Stimulated activated CD4-positive, alpha-beta T cell treated with anti-CD3 and anti-CD28 coated beads, Interleukin-4, amount 100 ng/mL, for 24 hours (primary cell): ENCODE results near the gene KCNN1.
"Not testable (repeated sequence)": the region's sequence is repeated elsewhere in the genome, so short reads cannot be mapped to it uniquely, and the experiment has no call there.

Source experiments
- DNase-seq: peaks from one replicate; pipeline ENCODE4 v3.0.0-alpha.2; 2020

KCNN1 gene

GRCh38 chr19:17969096-17969792, 2.3 kb downstream of the KCNN1 start:
- DNase-seq, result no peak

GRCh38 chr19:17972230-17972629, 5.3 kb downstream of the KCNN1 start:
- no peak for DNase-seq

DNA sequence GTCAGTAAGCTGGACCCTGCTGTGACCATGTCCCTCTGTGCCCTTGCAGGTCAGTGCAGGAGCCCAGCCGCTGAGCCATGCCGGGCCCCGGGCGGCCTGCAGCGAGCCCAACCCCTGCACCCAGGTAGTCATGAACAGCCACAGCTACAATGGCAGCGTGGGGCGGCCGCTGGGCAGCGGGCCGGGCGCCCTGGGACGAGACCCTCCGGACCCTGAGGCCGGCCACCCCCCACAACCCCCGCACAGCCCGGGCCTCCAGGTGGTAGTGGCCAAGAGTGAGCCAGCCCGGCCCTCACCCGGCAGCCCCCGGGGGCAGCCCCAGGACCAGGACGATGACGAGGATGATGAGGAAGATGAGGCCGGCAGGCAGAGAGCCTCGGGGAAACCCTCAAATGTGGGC, 6.9 kb downstream of the KCNN1 start:
- no peak for DNase-seq

GRCh38 chr19:17974551-17974950, 7.6 kb downstream of the KCNN1 start:
- DNase-seq, result no peak

- DNase-seq, result no peak
Observed at GRCh38 chr19:17975032-17975431, 8.1 kb downstream of the KCNN1 start.

DNA sequence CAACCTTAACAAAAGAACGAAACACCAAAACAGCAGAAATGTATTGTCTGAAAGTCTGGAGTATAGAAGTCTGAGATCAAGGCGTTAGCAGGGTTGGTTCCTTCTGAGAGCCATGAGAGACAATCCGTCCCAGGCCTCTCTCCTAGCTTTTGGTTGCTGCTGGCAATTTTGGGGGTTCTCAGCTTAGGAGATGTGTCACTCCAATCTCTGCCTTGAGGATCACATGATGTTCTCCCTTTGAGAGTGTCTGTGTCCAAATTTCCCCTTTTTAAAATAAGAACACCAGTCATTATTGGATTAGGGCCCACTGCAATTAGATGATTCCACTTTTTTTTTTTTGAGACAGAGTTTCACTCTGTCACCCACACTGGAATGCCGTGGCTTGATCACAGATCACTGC, 10.1 kb downstream of the KCNN1 start:
- DNase-seq, result no peak

- no peak for DNase-seq
Observed at GRCh38 chr19:17977488-17977887, 10.6 kb downstream of the KCNN1 start.

DNA sequence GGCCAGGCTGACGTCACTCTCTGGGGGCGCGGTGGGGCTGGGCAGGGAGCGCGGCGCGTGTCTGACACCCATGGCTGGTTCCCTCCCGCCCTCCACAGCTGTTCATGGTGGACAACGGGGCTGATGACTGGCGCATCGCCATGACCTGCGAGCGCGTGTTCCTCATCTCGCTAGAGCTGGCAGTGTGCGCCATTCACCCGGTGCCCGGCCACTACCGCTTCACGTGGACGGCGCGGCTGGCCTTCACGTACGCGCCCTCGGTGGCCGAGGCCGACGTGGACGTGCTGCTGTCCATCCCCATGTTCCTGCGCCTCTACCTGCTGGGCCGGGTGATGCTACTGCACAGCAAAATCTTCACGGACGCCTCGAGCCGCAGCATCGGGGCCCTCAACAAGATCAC, 14.7 kb downstream of the KCNN1 start:
- DNase-seq, result no peak

DNA sequence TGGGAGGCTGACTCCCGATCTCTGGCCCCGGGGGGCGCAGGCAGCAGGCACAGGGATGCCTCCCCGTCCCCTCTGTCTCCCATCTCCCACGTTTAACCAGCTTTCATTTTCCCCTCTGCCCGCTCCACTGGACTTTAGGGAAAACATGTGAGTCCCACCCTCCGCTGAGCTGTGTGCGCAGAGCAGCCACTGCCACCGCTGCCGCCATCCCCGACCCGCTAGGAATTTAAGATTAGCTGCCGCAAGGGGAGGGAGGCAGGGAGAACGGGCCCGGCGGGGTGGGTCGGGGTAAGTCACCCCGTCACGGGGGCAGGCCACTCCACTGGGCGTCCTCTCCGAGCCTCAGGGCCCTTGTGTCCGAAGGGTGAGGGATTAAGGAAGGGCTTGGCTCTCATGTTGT, 15.5 kb downstream of the KCNN1 start:
- DNase-seq, result no peak

DNA sequence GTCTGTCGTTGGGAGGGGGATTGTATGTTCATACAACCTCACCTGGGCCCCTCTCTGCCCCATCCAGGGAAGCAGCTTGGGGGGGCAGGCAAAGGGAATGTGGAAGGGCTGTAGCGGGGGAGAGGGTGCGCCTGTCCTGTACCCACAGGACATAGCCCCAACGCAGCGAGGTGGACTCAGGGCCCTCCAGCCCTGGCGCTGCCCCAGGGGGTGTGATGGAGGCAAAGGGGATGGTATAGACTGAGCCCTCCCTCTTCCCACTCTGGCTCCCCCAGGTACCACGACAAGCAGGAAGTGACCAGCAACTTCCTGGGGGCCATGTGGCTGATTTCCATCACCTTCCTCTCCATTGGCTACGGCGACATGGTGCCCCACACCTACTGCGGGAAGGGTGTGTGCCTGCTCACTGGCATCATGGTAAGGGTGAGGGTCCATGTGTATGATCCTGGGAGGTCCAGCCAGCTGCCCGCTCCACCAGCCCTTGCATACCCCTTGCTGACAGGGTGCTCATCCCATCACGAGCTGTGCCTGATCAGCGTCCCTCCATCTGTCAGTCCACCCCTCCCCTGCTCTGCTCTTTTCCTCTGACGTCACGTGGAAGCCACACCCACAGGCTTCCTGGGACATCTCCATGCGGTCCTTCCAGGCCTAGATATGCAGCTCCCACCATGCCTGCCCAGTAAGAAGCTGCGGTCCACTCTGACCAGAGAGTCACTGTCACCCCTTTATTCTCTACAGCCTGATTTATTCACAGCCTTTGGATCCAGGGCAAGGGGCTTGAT, 18.3 kb downstream of the KCNN1 start:
- DNase-seq, result no peak

- not testable (repeated sequence) for DNase-seq
Observed at GRCh38 chr19:17986569-17986968, 19.7 kb downstream of the KCNN1 start.

GRCh38 chr19:17988161-17988560, 21.3 kb downstream of the KCNN1 start:
- DNase-seq, result no peak

DNA sequence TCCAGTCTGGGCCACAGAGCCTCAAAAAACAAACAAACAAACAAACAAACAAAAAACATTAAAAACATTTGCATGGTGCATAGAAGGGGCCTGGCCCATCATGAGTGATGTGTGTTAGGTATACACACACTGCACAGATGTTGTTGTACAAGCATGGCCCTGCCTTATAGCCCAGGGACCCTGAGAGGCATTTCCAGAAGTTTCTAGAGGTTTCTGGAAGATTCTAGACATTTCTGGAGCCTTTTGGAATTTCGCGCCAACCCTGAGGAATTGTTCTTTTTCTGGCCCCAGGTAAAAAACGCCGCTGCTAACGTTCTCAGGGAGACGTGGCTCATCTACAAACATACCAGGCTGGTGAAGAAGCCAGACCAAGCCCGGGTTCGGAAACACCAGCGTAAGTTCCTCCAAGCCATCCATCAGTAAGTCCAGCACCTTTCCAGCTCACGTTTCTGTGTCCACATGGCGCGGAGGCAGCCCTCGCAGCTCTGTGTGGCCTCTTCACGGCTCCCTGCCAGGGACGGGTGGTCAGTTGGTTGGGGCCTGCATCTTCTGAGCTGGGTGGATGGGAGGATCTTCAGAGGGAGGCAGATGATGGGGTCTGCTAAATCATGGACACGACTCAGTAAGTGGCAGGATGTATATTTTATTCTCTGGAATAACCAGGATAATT, 22.7 kb downstream of the KCNN1 start:
- DNase-seq, result no peak

DNA sequence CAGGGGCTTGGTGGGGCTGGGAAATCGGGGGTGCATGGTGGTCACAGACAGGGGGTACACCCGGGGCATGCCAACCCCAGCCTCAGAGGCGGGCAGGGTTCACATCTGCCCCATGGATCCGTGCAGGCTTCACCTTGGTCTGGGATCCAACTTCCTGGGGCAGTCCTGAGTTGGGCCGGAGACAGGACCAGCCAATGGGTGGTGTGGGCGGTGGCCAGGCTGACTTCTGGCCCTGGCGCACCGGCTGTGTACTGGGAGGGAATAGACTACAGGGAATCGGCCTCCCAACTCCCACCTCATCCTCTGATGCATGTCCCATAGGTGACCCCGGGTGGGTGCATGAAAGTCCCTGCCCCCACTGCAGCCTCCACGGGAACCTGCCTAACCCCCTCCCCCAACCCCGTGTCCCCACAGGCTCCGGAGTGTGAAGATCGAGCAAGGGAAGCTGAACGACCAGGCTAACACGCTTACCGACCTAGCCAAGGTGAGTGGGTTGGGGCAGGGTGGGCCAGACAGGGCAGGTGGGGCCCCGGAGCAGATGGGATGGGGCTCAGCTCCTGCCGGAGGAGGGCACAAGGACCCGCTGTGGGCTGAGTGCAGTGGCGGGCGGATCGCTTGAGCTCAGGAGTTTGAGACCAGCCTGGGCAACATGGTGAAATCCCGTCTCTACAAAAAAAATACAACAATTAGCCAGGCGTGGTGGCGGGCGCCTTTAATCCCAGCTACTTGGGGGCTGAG, 26.3 kb downstream of the KCNN1 start:
- no peak for DNase-seq

GRCh38 chr19:17996826-17997316, 30.0 kb downstream of the KCNN1 start:
- DNase-seq, result peak; percentile 89

DNA sequence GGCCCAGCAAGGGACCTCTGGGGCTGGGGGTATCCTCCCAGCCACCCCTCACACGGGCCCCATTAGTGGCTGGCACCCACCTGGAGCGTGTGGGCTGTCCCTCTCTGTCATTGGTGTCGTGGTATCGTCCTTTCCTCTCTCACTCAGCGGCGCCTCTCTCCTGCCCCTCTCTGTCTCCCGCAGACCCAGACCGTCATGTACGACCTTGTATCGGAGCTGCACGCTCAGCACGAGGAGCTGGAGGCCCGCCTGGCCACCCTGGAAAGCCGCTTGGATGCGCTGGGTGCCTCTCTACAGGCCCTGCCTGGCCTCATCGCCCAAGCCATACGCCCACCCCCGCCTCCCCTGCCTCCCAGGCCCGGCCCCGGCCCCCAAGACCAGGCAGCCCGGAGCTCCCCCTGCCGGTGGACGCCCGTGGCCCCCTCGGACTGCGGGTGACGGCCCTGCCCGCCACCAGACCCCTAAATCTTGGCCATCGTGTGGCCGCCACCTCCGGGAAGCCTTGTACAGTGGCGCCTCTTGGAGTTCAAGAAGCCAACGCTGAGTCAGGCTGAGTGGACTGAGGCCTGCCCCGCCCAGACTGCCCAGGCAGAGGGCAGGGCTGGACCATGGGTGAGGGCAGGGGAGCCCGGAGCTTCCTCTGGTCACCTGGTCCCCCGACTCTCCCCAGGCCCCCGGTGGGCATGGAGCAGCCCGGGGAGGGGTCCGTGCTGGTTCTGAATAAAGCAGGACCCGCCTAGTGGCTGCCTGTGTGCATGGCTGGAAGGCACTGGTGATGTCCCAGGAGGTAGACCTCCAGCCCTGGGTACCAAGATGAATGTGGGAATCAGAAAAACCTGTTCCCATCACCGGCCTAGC, 31.3 kb downstream of the KCNN1 start:
- no peak for DNase-seq

DNA sequence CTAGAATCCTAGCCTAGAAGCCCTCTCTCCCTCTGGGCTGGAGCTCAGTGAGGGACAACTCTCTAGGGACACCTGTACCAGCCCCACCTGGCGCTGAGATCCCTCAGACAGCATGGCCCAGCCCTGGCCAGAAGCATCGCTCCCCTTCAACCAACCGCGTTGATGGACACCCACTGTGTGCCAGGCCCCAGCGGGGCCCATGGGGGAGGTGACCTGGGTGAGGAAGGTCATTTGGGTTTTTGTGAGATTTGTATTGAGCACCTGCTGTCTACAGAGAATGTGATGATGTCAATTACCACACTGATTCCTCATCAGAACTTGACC, 31.9 kb downstream of the KCNN1 start:
- no peak for DNase-seq

GRCh38 chr19:17999684-18000479, 33.0 kb downstream of the KCNN1 start:
- no peak for DNase-seq

DNA sequence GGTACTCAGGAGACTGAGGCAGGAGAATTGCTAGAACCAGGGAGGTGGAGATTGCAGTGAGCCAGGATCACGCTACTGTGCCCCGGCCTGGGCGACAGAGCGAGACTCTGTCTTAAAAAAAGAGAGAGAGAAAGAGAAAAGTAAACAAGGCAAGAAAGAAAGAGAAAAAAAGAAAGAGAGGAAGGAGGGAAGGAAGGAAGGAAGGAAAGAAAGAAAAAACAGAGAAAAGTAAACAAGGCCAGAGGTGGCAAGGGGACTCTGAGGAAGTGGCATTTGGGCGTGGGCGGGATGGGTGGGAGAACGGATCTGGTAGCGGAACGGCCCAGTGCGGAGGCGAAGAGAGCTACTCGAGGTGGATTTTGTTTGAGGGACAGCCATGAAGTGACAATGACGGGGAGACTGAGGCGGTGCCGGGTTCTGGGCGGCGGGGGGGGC, 33.6 kb downstream of the KCNN1 start:
- no peak for DNase-seq

DNA sequence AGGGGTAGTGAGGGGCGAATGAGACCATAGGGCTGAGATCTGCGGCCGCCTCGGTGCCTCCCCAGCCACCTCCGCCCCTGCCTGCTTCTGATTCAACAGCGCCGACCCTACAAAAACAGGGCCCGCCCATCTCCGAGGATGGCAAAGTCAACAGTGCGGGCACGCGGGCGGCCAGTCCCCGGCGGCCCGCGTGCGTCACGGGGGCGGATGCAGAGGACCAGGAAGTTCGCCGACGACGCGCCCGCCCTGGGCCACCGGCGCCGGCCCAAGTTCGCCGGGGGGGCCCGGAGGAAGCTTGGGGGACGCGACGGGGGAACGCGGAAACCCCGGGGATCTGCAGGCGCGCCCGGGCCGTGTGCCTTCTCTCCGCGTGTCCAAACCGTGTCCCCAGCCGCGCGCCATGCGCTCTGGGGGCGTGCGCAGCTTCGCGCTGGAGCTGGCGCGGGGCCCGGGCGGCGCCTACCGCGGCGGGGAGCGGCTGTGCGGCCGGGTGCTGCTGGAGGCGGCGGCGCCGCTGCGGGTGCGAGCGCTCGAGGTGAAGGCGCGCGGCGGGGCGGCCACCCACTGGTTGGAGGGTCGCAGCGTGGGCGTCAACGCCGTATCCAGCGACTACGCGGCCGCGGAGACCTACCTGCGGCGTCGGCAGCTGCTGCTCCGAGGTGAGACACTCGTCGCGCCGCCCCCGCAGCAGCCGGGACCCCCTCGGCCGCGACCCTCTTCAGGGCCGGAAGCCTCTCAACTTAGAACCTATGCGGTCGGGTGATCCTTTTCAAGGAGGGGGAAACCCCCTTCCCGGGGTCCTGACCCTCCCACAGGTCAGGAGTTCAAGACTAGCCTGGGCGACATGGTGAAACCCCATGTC, 34.2 kb downstream of the KCNN1 start:
- DNase-seq, result peak; percentile 87
